SU-DHL-6 (cell line): ENCODE data around the gene FRAS1.

Source experiments
- H2AFZ ChIP-seq: fragments of 200-600 bp; sonication (generic); 2 replicates; pipeline ENCODE4 v1.6.1; 2014; ENCODE audit warnings: low read depth, mild to moderate bottlenecking, moderate library complexity, mixed read lengths, antibody characterized with exemption, low read length; ENCODE audit not compliant: severe bottlenecking
- H3F3A ChIP-seq: fragments of 200-600 bp; shearing (Covaris generic); 2 replicates; pipeline ENCODE4 v1.6.0; 2016; ENCODE audit warnings: antibody characterized with exemption, mild to moderate bottlenecking; ENCODE audit not compliant: insufficient read depth
- H3K27ac ChIP-seq: fragments of 200-600 bp; sonication (generic); 2 replicates; pipeline ENCODE4 v1.5.1; 2016; ENCODE audit warnings: low read depth, mild to moderate bottlenecking, low read length, moderate library complexity, mixed read lengths
- H3K27me3 ChIP-seq: fragments of 200-600 bp; sonication (generic), shearing (Covaris generic); 2 replicates; pipeline ENCODE4 v1.6.0; 2014; ENCODE audit warnings: mild to moderate bottlenecking, low read length
- H3K36me3 ChIP-seq: fragments of 200-600 bp; sonication (generic); 2 replicates; pipeline ENCODE4 v1.6.1; 2014; ENCODE audit warnings: mild to moderate bottlenecking, low read length, mixed read lengths
- H3K4me2 ChIP-seq: fragments of 300-600, 200-600 bp; shearing (Covaris generic), sonication (generic); 2 replicates; pipeline ENCODE4 v1.6.0; 2014; ENCODE audit warnings: low read length, low read depth, mild to moderate bottlenecking; ENCODE audit not compliant: poor library complexity, severe bottlenecking
- H3K4me3 ChIP-seq: fragments of 200-600 bp; sonication (generic); 2 replicates; pipeline ENCODE4 v1.5.1; 2014; ENCODE audit warnings: antibody characterized with exemption, low read length, mild to moderate bottlenecking, mixed read lengths; ENCODE audit not compliant: insufficient read depth, poor library complexity, severe bottlenecking
- H3K79me2 ChIP-seq: fragments of 200-600 bp; sonication (generic); 2 replicates; pipeline ENCODE4 v1.6.1; 2014; ENCODE audit warnings: mild to moderate bottlenecking, low read length, moderate library complexity; ENCODE audit not compliant: insufficient read depth
- H3K9ac ChIP-seq: fragments of 200-600 bp; sonication (generic); 2 replicates; pipeline ENCODE4 v1.7.0; 2014; ENCODE audit warnings: mild to moderate bottlenecking, low read length
- H3K9me2 ChIP-seq: fragments of 200-600 bp; sonication (generic); replicated peaks from 2 replicates; pipeline ENCODE4 v1.6.1; 2014; ENCODE audit warnings: low read length; ENCODE audit not compliant: insufficient read depth
- H3K9me3 ChIP-seq: fragments of 200-600 bp; sonication (generic); 2 replicates; pipeline ENCODE4 v1.6.1; 2014; ENCODE audit warnings: low read length, mixed read lengths; ENCODE audit not compliant: insufficient read depth
- H4K20me1 ChIP-seq: fragments of 200-600 bp; sonication (generic); 2 replicates; pipeline ENCODE4 v1.6.1; 2014; ENCODE audit warnings: low read depth, mild to moderate bottlenecking, antibody characterized with exemption, low read length, moderate library complexity, mixed read lengths
- EZH2phosphoT487 ChIP-seq: fragments of 200-600 bp; sonication (generic), shearing (Covaris generic); conservative IDR thresholded peaks from 2 replicates; pipeline ENCODE4 v1.6.1; 2018; ENCODE audit warnings: mild to moderate bottlenecking, antibody characterized with exemption, low read length, moderate library complexity, mixed read lengths
- TF ChIP-seq, protein P1 (sequence below): fragments of 200-600 bp; sonication (generic); IDR thresholded peaks from one replicate; pipeline ENCODE4 v1.5.1; 2017; ENCODE audit warnings: antibody characterized with exemption, mild to moderate bottlenecking, low read length, moderate library complexity; ENCODE audit not compliant: insufficient read depth, poor library complexity, severe bottlenecking

Gene FRAS1

DNA sequence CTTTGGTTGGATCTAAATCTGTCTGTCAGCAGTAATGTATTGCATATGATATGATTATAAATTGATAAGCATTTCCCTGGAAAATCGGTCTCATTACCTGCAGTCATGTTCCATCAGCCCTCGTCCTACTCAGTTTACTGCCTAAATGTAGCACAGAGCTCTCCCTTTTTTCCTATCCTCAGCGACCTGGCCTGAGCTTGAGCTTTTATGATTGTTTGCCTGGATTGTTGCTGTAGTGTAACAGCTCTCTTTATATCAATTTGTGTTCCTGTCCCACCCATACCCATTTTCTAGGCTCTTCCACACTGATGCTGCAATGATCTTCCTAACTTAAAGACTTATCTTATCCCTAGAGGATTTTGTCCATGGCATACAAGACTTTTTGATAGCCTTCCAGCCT lies 95.7 kb downstream of the FRAS1 start:
- Histone ChIP-seq H3K79me2 (no peaks in the 10 kb centered on the region), H3F3A (no peaks in the 10 kb centered on the region), H3K4me2 (no peak overlapping the region), H4K20me1 (no peaks in the 10 kb centered on the region), H3K9me3 (no peaks in the 10 kb centered on the region), H2AFZ (no peak overlapping the region), H3K27ac (no peak overlapping the region), H3K9ac (no peak overlapping the region), H3K9me2 (no peaks in the 10 kb centered on the region), H3K27me3 (no peaks in the 10 kb centered on the region), H3K4me3 (no peak overlapping the region), H3K36me3 (no peaks in the 10 kb centered on the region)
- TF ChIP-seq EZH2phosphoT487: no peak
- TF ChIP-seq, protein P1, sequence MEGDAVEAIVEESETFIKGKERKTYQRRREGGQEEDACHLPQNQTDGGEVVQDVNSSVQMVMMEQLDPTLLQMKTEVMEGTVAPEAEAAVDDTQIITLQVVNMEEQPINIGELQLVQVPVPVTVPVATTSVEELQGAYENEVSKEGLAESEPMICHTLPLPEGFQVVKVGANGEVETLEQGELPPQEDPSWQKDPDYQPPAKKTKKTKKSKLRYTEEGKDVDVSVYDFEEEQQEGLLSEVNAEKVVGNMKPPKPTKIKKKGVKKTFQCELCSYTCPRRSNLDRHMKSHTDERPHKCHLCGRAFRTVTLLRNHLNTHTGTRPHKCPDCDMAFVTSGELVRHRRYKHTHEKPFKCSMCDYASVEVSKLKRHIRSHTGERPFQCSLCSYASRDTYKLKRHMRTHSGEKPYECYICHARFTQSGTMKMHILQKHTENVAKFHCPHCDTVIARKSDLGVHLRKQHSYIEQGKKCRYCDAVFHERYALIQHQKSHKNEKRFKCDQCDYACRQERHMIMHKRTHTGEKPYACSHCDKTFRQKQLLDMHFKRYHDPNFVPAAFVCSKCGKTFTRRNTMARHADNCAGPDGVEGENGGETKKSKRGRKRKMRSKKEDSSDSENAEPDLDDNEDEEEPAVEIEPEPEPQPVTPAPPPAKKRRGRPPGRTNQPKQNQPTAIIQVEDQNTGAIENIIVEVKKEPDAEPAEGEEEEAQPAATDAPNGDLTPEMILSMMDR: no peak

DNA sequence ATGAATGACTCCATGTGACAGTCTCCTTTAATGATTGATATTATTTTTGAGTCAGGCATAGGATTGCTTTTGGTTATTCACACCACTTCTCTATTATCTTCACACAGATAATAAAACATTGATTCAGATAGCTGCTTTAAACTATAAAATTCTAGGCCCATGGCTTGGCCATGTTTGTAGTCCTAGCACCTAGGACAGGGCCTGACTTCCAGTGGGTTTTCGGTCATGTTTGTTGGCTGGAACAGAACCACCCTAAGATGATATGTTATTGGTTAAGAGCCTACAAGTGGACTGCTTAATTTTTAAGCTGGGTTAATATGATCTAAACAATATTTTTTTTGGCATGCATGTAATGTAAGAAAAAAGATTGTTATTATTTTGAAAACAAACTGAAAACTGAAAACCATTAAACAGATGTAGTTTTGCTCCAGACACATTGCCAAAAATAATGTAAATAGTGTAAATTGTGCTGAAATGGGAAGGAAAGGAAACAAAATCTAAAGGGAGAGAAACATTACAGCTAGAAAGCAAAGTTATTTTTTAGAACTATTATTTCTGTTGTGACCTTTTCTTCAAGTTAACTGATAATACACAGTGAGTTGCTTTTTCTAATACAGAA lies 98.0 kb downstream of the FRAS1 start:
- no peaks in the 10 kb centered on the region for H4K20me1 ChIP-seq
- H3K27me3 ChIP-seq: no peaks in the 10 kb centered on the region
- no peak overlapping the region for H2AFZ ChIP-seq
- H3K79me2 ChIP-seq: no peaks in the 10 kb centered on the region
- no peak overlapping the region for H3K4me3 ChIP-seq
- no peak overlapping the region for H3K27ac ChIP-seq
- no peaks in the 10 kb centered on the region for H3K36me3 ChIP-seq
- no peaks in the 10 kb centered on the region for H3F3A ChIP-seq
- no peaks in the 10 kb centered on the region for H3K9me2 ChIP-seq
- no peaks in the 10 kb centered on the region for H3K9me3 ChIP-seq
- H3K4me2 ChIP-seq: no peak overlapping the region
- H3K9ac ChIP-seq: no peak overlapping the region
- no peak for TF ChIP-seq EZH2phosphoT487
- TF ChIP-seq, protein P1: no peak

DNA sequence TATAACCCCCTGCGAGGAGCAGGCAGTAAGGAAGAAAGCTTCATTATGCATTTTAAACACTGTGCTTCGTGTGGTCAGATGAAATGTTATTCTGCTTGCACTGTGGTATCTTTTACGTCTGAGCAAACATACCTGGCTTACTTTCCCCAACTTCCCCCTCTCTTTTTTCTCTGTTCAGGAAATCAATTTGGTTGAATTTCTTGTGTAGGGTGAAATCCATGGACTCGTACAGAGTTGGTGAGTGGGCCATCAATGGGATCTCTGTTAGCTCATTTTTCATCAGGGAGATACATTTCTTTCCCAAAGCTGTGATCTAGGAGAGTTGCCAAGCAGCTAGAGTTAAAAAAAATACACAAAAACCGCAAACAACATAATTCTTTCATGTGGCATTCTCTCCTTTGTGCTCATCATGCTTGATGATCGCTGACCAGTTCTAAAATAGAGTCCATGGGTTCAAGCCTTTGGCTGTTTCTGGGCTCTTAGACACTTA lies 98.5 kb downstream of the FRAS1 start:
- Histone ChIP-seq H3K4me2 (no peak overlapping the region), H3K4me3 (no peak overlapping the region), H3F3A (no peaks in the 10 kb centered on the region)

More for the DNA sequence above, 98.5 kb downstream of the FRAS1 start:
- no peaks in the 10 kb centered on the region for H3K36me3 ChIP-seq
- no peaks in the 10 kb centered on the region for H3K79me2 ChIP-seq
- no peak overlapping the region for H2AFZ ChIP-seq
- no peaks in the 10 kb centered on the region for H3K9me2 ChIP-seq
- no peak for TF ChIP-seq EZH2phosphoT487
- TF ChIP-seq, protein P1: no peak
- H3K27me3 ChIP-seq: no peaks in the 10 kb centered on the region
- no peaks in the 10 kb centered on the region for H3K9me3 ChIP-seq
- no peak overlapping the region for H3K27ac ChIP-seq
- H4K20me1 ChIP-seq: no peaks in the 10 kb centered on the region
- no peak overlapping the region for H3K9ac ChIP-seq
